GM19240 (cell line): ENCODE results near the gene TSPO.

Experiments
- DNase-seq: peaks from one replicate; pipeline ENCODE4 v3.0.0; 2011; ENCODE audit warnings: low spot score; ENCODE audit not compliant: insufficient read length

The TSPO gene

DNA sequence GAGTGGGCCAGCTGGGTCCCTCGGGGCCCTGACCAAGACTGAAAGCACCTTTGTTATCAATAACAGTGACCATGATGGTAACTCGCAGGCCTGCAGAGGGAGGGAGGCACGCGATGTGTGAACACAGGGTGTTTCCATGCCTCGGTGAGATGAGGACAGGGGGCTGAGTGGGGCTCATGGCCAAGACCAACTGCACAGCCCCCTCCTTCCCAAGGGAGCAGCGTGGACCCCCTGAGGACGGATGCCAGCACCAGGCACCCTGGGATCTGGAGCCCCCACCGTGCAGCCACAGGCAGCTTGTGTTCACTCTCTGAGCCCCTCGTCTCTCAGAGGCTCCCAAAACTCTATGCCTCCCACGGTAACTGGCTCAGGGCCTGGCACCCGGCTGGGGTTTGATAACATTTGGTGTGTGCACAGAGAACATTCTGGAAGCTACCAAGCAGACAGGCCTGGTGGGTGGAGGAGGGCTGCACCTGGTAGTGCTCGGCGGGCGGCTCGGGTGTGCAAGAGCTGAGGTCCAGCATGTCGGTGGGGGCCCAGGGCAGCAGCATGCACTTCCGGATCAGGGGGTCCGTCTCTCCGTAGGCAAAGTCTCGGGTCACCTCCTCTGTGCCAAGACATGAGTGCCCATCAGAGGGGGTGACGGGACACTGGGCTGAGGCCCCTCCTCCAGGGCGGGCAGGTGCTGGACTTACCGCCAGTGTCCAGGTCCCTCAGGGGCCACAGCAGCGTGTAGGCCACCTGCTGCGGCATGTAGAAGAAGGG is 28.0 kb downstream of the TSPO start:
- no peak for DNase-seq

GRCh38 chr22:43179911-43180195 is 28.5 kb downstream of the TSPO start:
- DNase-seq: no peak

DNA sequence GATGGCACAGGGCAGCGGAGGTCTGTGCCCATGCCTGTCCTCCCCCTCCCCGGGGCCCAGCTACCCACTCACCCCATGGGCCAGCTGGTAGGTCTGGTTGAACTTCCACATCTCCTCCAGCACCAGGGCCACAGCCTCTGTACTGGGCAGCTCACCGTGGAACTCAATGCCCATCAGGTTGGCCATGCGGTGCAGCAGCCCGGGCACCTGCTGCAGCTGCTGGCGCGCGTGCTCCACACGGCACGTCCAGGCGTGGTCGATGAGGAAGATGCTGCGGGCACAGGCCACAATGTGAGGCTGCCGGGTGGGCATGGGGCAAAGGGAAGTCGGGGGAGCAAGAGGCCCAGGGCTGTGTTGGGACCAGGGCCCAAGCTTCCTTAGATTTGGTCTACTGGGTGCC is 29.3 kb downstream of the TSPO start:
- DNase-seq: no peak

- no peak for DNase-seq
These were observed 30.1 kb downstream of the TSPO start for GRCh38 chr22:43181321-43182076.

- DNase-seq: no peak
These were observed 30.8 kb downstream of the TSPO start for GRCh38 chr22:43182118-43182517.

DNA sequence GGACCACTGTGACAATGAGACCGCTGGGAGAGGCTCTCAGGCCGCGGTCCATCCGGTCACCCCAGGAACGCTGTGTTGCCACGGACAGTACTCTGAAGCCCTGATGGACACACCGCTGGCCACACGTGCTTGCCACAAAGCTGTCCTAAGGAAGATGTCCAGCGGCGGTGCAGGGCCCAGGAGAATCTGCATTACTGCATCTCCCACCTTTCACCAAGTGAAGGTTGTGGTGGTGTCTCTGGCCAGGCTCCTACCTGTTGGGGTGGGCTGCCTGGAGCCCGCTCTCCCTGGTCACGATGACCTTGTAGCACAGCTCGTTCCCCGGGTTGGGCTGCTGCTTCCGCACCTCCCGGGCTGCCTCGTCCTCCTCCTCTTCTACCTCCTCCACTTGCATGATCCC is 31.4 kb downstream of the TSPO start:
- no peak for DNase-seq

GRCh38 chr22:43183496-43184277 is 32.3 kb downstream of the TSPO start:
- no peak for DNase-seq

DNA sequence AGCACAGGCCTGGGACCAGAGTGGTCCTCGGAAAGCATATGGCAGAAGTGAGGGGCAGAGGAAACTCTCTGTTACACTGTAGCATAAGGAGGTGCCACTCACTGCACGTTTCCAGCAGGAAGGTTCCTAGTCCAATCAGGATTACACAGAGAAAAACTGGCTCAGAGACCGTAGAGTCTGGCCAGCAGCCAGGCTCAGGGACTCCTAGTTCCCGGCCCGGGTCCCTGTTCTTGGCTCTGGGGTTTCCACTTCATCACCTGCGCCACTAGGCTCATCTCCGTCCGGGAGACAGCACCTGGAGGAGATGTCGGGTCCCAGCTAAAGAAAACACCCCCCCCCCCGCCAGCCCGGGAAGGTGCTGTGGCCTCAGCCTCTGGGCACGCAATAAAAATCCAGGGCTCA is 34.5 kb downstream of the TSPO start:
- no peak for DNase-seq

DNA sequence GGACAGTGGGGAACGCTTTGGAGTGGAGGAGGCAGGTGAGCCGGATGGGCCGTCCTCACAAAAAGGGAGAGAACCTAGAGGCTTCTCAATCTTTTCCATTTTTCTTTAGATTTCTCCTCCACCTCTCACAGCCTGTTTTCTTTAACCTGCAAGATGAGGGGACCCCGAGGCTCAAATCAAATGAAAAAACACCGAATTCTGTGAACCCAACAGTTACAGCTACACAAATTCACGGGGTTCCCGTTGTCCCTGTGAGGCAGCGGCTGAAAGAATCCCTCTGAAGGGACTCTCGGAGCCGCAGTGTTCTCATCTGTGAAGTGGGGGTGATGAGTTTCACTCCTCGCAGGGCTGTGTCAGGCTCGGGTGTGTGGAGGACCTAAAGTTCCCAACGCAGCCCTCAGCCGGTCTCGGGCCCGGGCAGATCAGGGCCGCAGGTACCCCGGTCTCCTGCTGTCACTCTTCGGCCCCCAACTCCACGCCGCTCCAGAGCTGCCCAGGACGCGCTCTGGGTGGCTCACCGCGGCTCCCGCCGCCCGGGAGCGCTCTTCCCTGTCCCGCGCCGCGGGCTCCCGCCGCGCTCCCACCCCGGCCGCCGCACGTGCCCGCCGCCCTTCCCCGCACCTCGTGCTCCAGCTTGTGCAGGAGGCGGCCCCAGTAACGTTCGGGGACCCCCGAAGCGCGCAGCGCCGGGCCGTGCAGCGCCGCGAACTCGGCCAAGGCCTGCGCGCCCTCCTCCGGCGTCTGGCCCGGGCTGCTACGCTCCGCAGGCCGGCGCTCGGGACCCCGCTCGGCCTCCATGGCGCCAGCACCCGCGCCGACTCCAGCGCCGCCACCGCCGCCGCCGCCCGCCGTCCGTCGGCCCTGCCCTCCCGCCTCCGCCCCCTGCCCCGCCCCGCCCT is 35.2 kb downstream of the TSPO start, which contains the start of gene TTLL12:
TTLL12 (minus strand) TSS at position 863 of the 899 bp plus-strand sequence; CDS start at position 798, 65 bp downstream.
- peak; percentile 68 for DNase-seq

GRCh38 chr22:43187171-43188099 is 36.1 kb downstream of the TSPO start:
- DNase-seq: peak; percentile 96

DNA sequence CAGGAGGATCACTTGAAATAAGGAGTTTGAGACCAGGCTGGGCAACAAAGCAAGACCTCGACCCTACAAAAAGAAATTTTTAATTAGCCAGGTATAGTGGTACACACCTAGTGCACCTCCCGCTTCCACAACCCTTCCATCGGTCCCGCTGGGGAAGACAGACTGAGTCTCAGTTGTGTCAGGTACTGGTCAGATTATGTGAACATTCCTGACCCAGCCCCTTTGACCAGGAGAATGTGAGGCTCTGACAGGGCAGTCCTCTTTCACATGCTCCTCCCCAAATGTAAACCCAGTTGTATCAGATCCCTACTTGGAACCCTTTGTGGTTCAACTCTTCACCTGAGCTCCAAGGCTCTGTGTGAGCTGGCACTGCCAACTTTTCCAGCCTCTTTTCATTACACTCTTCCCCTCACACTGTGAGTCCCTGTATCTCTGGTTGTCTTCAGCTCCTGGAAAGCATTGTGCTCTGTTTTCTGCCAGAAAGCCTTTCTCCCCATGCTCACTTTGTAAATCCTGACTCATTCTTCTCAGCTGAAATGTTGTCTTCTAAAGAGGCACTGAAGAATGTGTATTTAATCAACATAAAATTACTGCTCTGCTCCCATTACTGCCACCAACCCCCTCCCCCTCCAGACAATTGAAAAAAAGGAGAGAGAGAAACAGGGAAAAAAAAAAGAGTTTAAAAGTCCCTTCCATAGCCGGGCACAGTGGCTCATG is 37.6 kb downstream of the TSPO start:
- no peak for DNase-seq

DNA sequence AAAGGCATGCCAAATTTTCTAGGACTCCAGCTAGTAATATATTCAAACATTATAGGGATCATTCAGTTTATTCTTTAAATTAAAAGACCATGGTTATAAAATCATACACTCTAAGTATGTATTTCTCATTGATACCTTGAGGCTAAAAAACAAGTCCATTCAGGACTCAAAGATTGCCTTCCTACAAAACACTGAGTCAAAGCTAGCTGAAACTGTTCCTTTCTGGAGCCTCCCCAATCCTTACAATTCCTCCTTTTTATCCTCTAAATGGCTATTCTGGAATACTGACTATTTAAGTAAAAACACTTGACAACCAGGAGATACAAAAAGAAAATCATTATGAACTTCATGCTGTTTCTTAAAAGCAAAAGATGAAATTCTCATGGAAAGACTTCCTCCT is 40.5 kb downstream of the TSPO start:
- DNase-seq: no peak

GRCh38 chr22:43197271-43197941 is 46.0 kb downstream of the TSPO start:
- DNase-seq: no peak

DNA sequence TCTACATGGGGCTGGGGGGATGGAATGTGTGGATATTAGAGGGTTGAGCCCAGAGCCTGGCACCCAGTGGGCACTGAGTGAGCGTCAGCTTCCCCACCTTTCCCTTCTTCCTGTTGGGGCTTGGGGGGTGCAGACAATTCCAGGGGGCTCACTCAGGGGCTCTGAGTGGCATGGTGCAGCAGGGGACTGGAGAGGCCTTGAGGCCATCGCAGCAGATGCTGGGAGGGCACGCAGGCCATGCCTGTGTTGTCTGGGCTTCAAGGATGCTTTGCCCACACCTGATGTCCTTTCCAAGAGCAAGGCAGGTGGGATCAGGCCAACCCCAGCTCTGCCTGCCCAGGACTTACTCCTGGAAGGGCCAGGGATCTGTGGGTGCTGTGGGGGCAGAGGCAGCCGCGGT is 46.8 kb downstream of the TSPO start:
- DNase-seq: no peak

DNA sequence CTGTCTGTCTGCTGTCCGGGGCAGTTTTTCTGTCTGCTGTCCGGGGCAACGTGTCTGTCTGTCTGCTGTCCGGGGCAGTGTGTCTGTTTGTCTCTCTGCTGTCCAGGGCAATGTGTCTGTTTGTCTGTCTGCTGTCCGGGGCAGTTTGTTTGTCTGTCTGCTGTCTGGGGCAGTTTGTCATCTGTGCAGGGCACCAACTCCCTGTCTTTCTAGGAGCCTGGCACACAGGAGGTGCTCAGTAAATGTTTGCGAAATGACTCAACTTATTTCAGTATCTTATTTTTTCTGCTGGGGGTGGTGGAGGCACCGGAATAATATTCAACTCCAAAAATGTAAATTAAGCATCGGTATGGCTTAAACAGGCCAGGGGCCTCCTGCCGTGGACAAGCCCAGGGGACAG is 47.6 kb downstream of the TSPO start:
- no peak for DNase-seq

DNA sequence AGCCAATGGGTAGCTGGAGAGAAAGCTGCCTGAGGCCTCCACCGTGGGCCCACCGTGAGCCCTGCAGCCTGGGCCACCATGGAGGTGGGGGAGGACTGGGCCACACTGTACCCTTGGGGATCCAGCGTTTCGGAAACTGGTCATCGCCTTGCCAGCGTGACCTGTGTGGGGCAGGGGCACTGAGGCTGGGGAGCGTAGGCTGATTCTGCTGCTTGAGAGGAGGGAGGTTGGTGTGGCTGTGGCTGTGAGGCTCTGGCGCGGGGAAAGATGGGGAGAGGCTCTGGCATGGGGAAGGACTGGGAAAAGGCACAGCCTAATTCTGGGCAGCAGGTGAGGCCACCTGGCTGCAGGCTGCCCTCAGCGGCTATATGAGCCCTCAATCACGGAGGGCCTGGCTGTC is 48.2 kb downstream of the TSPO start:
- DNase-seq: no peak

GRCh38 chr22:43200031-43200430 is 48.7 kb downstream of the TSPO start:
- DNase-seq: no peak

GRCh38 chr22:43200555-43200954 is 49.2 kb downstream of the TSPO start:
- DNase-seq: no peak
